MM.1S (cell line): ENCODE data around the gene GULP1.

Experiments
- DNase-seq: peaks from one replicate; pipeline ENCODE4 v3.0.0-alpha.2; 2015
- H2AFZ ChIP-seq: fragments of 300-600 bp; sonication (generic); 2 replicates; pipeline ENCODE4 v1.6.0; 2016; ENCODE audit warnings: antibody characterized with exemption, low read length
- H3F3A ChIP-seq: fragments of 300-600 bp; sonication (generic); 2 replicates; pipeline ENCODE4 v1.6.1; 2016; ENCODE audit warnings: mild to moderate bottlenecking, antibody characterized with exemption, low read length, moderate library complexity, mixed read lengths; ENCODE audit not compliant: insufficient read depth
- H3K27ac ChIP-seq: fragments of 300-600 bp; sonication (generic); 2 replicates; pipeline ENCODE4 v1.5.1; 2016; ENCODE audit warnings: mild to moderate bottlenecking, low read length
- H3K27me3 ChIP-seq: fragments of 300-600 bp; sonication (generic); replicated peaks from 2 replicates; pipeline ENCODE4 v1.6.0; 2016; ENCODE audit warnings: low read length; ENCODE audit not compliant: insufficient read depth
- H3K36me3 ChIP-seq: fragments of 300-600 bp; sonication (generic); replicated peaks from 2 replicates; pipeline ENCODE4 v1.6.1; 2016; ENCODE audit warnings: mild to moderate bottlenecking, low read length, mixed read lengths; ENCODE audit not compliant: insufficient read depth
- H3K4me1 ChIP-seq: fragments of 300-600 bp; sonication (generic); 2 replicates; pipeline ENCODE4 v1.6.1; 2016; ENCODE audit warnings: low read length, mixed read lengths
- H3K4me2 ChIP-seq: fragments of 300-600 bp; sonication (generic); 2 replicates; pipeline ENCODE4 v1.6.0; 2016; ENCODE audit warnings: low read depth, low read length
- H3K4me3 ChIP-seq: fragments of 300-600 bp; sonication (generic); 2 replicates; pipeline ENCODE4 v1.5.1; 2016; ENCODE audit warnings: low read length, mixed read lengths
- H3K79me2 ChIP-seq: fragments of 300-600 bp; sonication (generic); 2 replicates; pipeline ENCODE4 v1.6.1; 2016; ENCODE audit warnings: mixed run types, low read length, mixed read lengths
- H3K9ac ChIP-seq: fragments of 300-600 bp; sonication (generic); 2 replicates; pipeline ENCODE4 v1.6.1; 2016; ENCODE audit warnings: low read length, mixed read lengths
- H3K9me2 ChIP-seq: fragments of 300-600 bp; sonication (generic); replicated peaks from 2 replicates; pipeline ENCODE4 v1.6.1; 2016; ENCODE audit warnings: mild to moderate bottlenecking, low read length, mixed read lengths; ENCODE audit not compliant: insufficient read depth
- H3K9me3 ChIP-seq: fragments of 300-600 bp; sonication (generic); replicated peaks from 2 replicates; pipeline ENCODE4 v1.6.1; 2016; ENCODE audit warnings: mild to moderate bottlenecking, low read length, mixed read lengths; ENCODE audit not compliant: insufficient read depth
- H4K20me1 ChIP-seq: fragments of 300-600 bp; sonication (generic); 2 replicates; pipeline ENCODE4 v1.6.1; 2016; ENCODE audit warnings: mild to moderate bottlenecking, low read length, moderate library complexity, mixed read lengths; ENCODE audit not compliant: insufficient read depth
- CTCF ChIP-seq: fragments of 300-600 bp; sonication (generic); IDR thresholded peaks from 2 replicates; pipeline ENCODE4 v1.5.1; 2016; ENCODE audit warnings: antibody characterized with exemption, low read length, mixed read lengths
- EZH2 ChIP-seq: fragments of 300-600 bp; sonication (generic); optimal IDR thresholded peaks from 2 replicates; pipeline ENCODE3; 2017; ENCODE audit warnings: low read depth, mild to moderate bottlenecking, antibody characterized with exemption, low read length, mixed read lengths
- EZH2phosphoT487 ChIP-seq: fragments of 300-600 bp; sonication (generic); IDR thresholded peaks from 2 replicates; pipeline ENCODE4 v1.6.1; 2018; ENCODE audit warnings: antibody characterized with exemption, low read length

GULP1 gene

DNA sequence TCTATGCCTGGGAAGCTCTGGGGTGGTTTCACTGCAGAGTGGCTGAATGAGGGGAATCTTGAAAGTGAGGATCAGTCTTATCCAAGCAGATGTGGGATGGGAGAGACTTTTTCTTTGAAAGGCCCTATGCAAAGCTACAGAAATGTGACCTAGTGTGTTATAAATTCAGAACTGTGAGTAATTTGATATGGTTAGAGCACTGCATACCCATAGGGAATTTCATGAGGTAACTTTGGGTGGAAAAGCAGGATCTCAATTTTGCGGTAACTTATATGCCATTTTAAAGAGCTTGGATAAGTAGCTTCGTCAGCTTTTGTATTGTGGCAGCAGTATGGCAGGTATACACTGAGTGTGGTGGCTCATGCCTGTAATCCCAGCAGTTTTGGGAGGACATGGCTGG, 40.9 kb downstream of the GULP1 start:
- no peaks in the 10 kb centered on the region for H3K9me2 ChIP-seq
- H3K4me1 ChIP-seq, result no peaks in the 10 kb centered on the region
- no peaks in the 10 kb centered on the region for H3K27me3 ChIP-seq
- no peaks in the 10 kb centered on the region for H3K79me2 ChIP-seq
- H3K9ac ChIP-seq, result no peak overlapping the region
- no peaks in the 10 kb centered on the region for H3K36me3 ChIP-seq
- H3K4me2 ChIP-seq, result no peak overlapping the region
- no peaks in the 10 kb centered on the region for H3F3A ChIP-seq
- no peak overlapping the region for H2AFZ ChIP-seq
- no peak overlapping the region for H3K27ac ChIP-seq
- H3K9me3 ChIP-seq, result no peaks in the 10 kb centered on the region
- TF ChIP-seq EZH2 (no peak), EZH2phosphoT487 (no peak), CTCF (no peak)
- no peak overlapping the region for H3K4me3 ChIP-seq
- H4K20me1 ChIP-seq, result no peaks in the 10 kb centered on the region
- DNase-seq, result no peak

- Histone ChIP-seq H3K79me2 (no peaks in the 10 kb centered on the region), H4K20me1 (no peaks in the 10 kb centered on the region; the same call in 1 of the 2 replicates), H3K27ac (no peak overlapping the region), H3K4me3 (no peak overlapping the region), H2AFZ (no peak overlapping the region), H3K9me2 (no peaks in the 10 kb centered on the region), H3K4me2 (no peak overlapping the region), H3K9ac (no peak overlapping the region), H3K4me1 (no peaks in the 10 kb centered on the region), H3K36me3 (no peaks in the 10 kb centered on the region), H3K9me3 (no peaks in the 10 kb centered on the region), H3F3A (no peaks in the 10 kb centered on the region), H3K27me3 (no peaks in the 10 kb centered on the region)
- TF ChIP-seq EZH2 (no peak), EZH2phosphoT487 (no peak), CTCF (no peak)
- no peak for DNase-seq
Observed at GRCh38 chr2:188333751-188334524, 42.3 kb downstream of the GULP1 start.

GRCh38 chr2:188338463-188338862, 46.8 kb downstream of the GULP1 start:
- no peaks in the 10 kb centered on the region for H3K36me3 ChIP-seq
- no peaks in the 10 kb centered on the region; the same call in 1 of the 2 replicates for H4K20me1 ChIP-seq
- H3K9me2 ChIP-seq, result no peaks in the 10 kb centered on the region
- DNase-seq, result no peak
- H3K9me3 ChIP-seq, result no peaks in the 10 kb centered on the region
- H3K4me2 ChIP-seq, result no peak overlapping the region
- no peak overlapping the region for H3K27ac ChIP-seq
- no peak overlapping the region for H3K9ac ChIP-seq
- TF ChIP-seq EZH2 (no peak), EZH2phosphoT487 (no peak), CTCF (no peak)
- no peak overlapping the region for H2AFZ ChIP-seq
- no peaks in the 10 kb centered on the region for H3K4me1 ChIP-seq
- no peak overlapping the region for H3K4me3 ChIP-seq
- H3K79me2 ChIP-seq, result no peaks in the 10 kb centered on the region
- H3K27me3 ChIP-seq, result no peaks in the 10 kb centered on the region
- no peaks in the 10 kb centered on the region for H3F3A ChIP-seq
